NT2/D1 (cell line): ENCODE results near the gene HUWE1.

Experiments used
- SUZ12 ChIP-seq: IDR thresholded peaks from 2 replicates; pipeline ENCODE4 v1.6.1; 2011; ENCODE audit not compliant: insufficient read length, insufficient read depth; ENCODE audit errors: extremely low read depth
- YY1 ChIP-seq: IDR thresholded peaks from 2 replicates; pipeline ENCODE4 v1.6.1; 2011; ENCODE audit not compliant: insufficient read length, insufficient read depth

GRCh38 chrX:53642337-53642736 lies 44.2 kb downstream of the HUWE1 start:
- no peak for TF ChIP-seq YY1
- no peak for TF ChIP-seq SUZ12
